ENCODE measurements around the gene RNU11. TPM values are rescaled to one million over a fixed set of nuclear protein-coding genes. Genes with fewer than 3 reads are reported as not detected.
"Not testable (repeated sequence)": the region's sequence is repeated elsewhere in the genome, so short reads cannot be mapped to it uniquely, and the experiment has no call there.

The RNU11 gene
- total RNA-seq, 2 experiments from 2014 or later: not detected

DNA sequence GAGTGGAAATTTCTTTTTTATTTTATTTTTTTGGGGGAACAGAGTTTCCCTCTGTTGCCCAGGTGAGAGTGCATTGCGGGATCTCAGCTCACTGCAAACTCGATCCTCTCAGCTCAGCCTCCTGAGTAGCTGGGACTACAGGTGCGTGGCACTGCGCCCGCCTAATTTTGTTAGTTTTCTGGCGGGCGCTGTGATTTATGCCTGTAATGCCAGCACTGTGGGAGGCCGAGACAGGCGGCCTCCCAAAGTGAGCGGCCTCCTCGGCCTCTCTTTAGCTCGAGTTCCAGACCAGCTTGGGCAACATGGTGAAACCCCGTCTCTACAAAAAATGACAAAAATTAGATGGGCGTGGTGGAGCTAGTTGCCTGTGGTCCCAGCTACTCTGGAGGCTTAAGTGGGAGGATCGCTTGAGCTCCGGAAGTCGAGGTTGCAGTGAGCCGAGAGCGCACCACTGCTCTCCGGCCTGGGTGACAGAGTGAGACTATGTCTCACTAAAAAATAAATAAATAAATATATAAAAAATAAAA, 22.9 kb downstream of the RNU11 start:
- intact Hi-C loops (cut with micrococcal nuclease; ENCODE audit: unreplicated experiment): no loop called here
- BruUV-seq (replicated peaks): no TSS peak

DNA sequence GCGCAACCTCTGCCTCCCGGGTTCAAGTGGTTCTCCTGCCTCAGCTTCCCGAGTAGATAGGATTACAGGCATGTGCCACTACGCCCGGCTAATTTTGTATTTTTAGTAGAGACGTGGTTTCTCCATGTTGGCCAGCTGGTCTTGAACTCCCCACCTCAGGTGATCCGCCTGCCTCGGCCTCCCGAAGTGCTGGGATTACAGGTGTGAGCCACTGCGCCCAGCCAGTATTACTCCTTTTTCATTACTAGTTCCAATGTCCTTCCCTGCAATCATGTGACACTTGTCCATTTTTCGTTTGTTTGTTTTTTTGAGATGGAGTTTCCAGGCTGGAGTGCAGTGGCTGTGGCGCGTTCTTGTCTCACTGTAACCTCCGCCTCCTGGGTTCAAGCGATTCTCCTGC, 24.6 kb downstream of the RNU11 start:
- H3K79me2 ChIP-seq (ENCODE audit: insufficient read depth, low read depth, low read length): peaks cover 57% of the 10 kb centered on the region
- POLR2A ChIA-PET: not testable (repeated sequence)

More for the DNA sequence above, 22.9 kb downstream of the RNU11 start:
- TF ChIP-seq CTCF (conservative IDR thresholded peaks at IDR 0.05; ENCODE audit: low read length) (no peak), EZH2phosphoT487 (IDR thresholded peaks at IDR 0.05; ENCODE audit: borderline replicate concordance, low read depth, low read length) (no peak)
- H3K4me1 ChIP-seq (ENCODE audit: insufficient read depth, low read length, poor library complexity, severe bottlenecking): peaks cover 13% of the 10 kb centered on the region
- H3K4me3 ChIP-seq (ENCODE audit: low read depth, low read length, poor library complexity, severe bottlenecking): no peak overlapping the region
- POLR2A ChIA-PET: interaction anchor here (0.6 to 1.2 kb wide), 5 partner anchors 23 to 82 kb away, joined by 3 to 4 read pairs (median 3); partner anchors contain the start of genes RNU11 and YTHDF2
- no peaks in the 10 kb centered on the region for H3K9me2 ChIP-seq (ENCODE audit: insufficient read depth, low read length)
- H3K27ac ChIP-seq (ENCODE audit: low read depth, low read length, poor library complexity, severe bottlenecking): no peak overlapping the region
- H3K9me3 ChIP-seq (ENCODE audit: low read length): no peaks in the 10 kb centered on the region
- H4K20me1 ChIP-seq (ENCODE audit: insufficient read depth, low read length): no peaks in the 10 kb centered on the region
- CTCF ChIA-PET (ENCODE audit: unreplicated experiment): no interaction called here
- no peak overlapping the region for H3K4me2 ChIP-seq (ENCODE audit: low read length)
- no peak overlapping the region for H2AFZ ChIP-seq (ENCODE audit: low read length)
- H3K79me2 ChIP-seq (ENCODE audit: insufficient read depth, low read depth, low read length): peaks cover 52% of the 10 kb centered on the region
- no peak for DNase-seq (ENCODE audit: low spot score)
- peaks cover 7% of the 10 kb centered on the region; the same call in 1 of the 2 replicates for H3K36me3 ChIP-seq (ENCODE audit: insufficient read depth, low read length)

DNA sequence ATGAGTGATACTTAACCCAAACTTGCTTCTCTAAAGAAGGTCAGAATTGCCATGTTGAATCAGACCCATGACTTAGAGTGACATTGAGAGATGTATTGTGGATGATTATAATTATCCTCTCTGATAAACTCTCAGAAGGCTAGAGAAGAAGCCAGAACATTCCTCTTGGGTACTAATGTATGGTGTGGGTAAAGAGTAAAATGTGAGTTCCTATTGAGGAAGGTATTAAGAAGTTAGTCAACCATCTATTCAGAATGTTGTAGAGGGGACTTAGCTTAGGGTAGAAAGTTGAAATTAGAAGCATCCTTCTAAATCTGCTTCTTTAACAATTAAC, 27.5 kb downstream of the RNU11 start:
- Histone ChIP-seq H3K27ac (ENCODE audit: low read depth, low read length, poor library complexity, severe bottlenecking) (no peak overlapping the region), H3K79me2 (ENCODE audit: insufficient read depth, low read depth, low read length) (peaks cover 43% of the 10 kb centered on the region), H3K4me1 (ENCODE audit: insufficient read depth, low read length, poor library complexity, severe bottlenecking) (no peaks in the 10 kb centered on the region), H2AFZ (ENCODE audit: low read length) (no peak overlapping the region), H3K4me2 (ENCODE audit: low read length) (no peak overlapping the region), H3K36me3 (ENCODE audit: insufficient read depth, low read length) (peaks cover 8% of the 10 kb centered on the region; the same call in 1 of the 2 replicates), H3K9me2 (ENCODE audit: insufficient read depth, low read length) (no peaks in the 10 kb centered on the region), H3K4me3 (ENCODE audit: low read depth, low read length, poor library complexity, severe bottlenecking) (no peak overlapping the region), H3K9me3 (ENCODE audit: low read length) (no peaks in the 10 kb centered on the region), H4K20me1 (ENCODE audit: insufficient read depth, low read length) (no peaks in the 10 kb centered on the region)
- no peak for TF ChIP-seq CTCF (conservative IDR thresholded peaks at IDR 0.05; ENCODE audit: low read length)
- TF ChIP-seq EZH2phosphoT487 (IDR thresholded peaks at IDR 0.05; ENCODE audit: borderline replicate concordance, low read depth, low read length): no peak
- TSS peak; percentile 54 for BruUV-seq (replicated peaks)
- intact Hi-C loops (cut with micrococcal nuclease; ENCODE audit: unreplicated experiment): no loop called here
- CTCF ChIA-PET (ENCODE audit: unreplicated experiment): no interaction called here
- POLR2A ChIA-PET: interaction anchor here (0.6 to 1.0 kb wide), 3 partner anchors 9 to 280 kb away, joined by 3 read pairs; no protein-coding TSS in a partner anchor
- DNase-seq (ENCODE audit: low spot score): no peak

More for the DNA sequence above, 24.6 kb downstream of the RNU11 start:
- H3K9me3 ChIP-seq (ENCODE audit: low read length); H2AFZ ChIP-seq (ENCODE audit: low read length); CTCF ChIA-PET (ENCODE audit: unreplicated experiment); H4K20me1 ChIP-seq (ENCODE audit: insufficient read depth, low read length); H3K36me3 ChIP-seq (ENCODE audit: insufficient read depth, low read length); DNase-seq (ENCODE audit: low spot score); H3K9me2 ChIP-seq (ENCODE audit: insufficient read depth, low read length); H3K27ac ChIP-seq (ENCODE audit: low read depth, low read length, poor library complexity, severe bottlenecking); H3K4me3 ChIP-seq (ENCODE audit: low read depth, low read length, poor library complexity, severe bottlenecking); H3K4me2 ChIP-seq (ENCODE audit: low read length); BruUV-seq (replicated peaks); intact Hi-C loops (cut with micrococcal nuclease; ENCODE audit: unreplicated experiment); H3K4me1 ChIP-seq (ENCODE audit: insufficient read depth, low read length, poor library complexity, severe bottlenecking): not testable (repeated sequence)
